Measurements from ENCODE around the gene PKNOX1.
"Not testable (repeated sequence)": the region's sequence is repeated elsewhere in the genome, so short reads cannot be mapped to it uniquely, and the experiment has no call there.

PKNOX1 gene

GRCh38 chr21:43021756-43022600 lies 47.6 kb downstream of the PKNOX1 start:
- no peak for DNase-seq

- DNase-seq: no peak
Measured at GRCh38 chr21:43023175-43023574, 48.8 kb downstream of the PKNOX1 start.

GRCh38 chr21:43024439-43025136 lies 50.2 kb downstream of the PKNOX1 start:
- no peak for DNase-seq

GRCh38 chr21:43025636-43026180 lies 51.3 kb downstream of the PKNOX1 start:
- DNase-seq: no peak

DNA sequence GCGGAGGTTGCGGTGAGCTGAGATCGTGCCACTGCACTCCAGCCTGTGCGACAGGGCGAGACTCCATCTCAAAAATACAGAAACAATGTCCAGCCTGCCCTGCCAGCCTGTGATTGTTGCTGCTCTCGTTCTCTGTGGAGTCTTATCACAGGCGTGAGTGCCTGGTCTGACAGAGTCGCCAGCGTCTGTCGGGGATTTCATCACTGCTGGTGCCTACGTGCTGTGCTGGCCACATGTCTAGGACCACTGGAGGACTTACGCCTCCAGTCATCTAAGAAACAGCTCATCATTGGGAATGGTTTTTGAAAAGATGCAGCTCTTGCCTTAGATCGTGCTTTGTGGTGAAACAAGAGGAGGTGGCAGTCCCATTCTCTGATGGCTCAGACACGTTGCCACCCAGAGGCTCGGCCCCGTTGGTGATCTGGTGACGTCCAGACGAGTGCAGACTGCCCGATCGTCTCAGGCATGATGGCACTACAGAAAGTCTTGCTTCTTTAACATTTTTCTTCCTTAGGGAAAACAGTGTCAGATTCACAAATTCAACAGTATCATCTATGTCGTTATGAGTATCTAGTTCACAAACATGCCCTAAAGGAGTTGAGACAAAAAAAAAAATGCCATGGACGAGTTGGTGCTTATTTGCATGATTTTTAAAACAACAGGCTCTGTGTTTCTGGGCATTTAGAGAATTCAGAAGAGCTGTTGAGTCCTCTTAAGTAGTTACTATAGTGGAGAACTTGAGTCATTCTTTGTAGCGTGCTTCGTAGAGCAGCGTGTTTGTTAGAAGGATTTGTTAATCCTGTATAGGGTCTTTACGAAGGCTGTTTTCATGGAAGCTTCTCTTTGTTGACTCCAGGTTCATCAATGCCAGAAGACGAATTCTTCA lies 53.7 kb downstream of the PKNOX1 start:
- DNase-seq: no peak

DNA sequence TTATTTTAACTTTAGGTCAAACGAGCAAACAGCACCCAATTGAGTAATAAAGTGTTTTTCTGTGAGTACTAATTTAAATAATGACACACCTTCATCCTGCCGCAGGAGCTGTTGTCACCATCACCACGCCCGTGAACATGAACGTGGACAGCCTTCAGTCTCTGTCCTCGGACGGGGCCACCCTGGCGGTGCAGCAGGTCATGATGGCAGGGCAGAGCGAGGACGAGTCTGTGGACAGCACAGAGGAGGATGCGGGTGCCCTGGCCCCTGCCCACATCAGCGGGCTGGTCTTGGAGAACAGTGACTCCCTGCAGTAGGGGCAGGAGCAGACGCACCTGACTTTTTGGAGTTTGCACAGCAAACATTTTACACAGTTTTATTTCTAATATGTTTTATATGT lies 55.4 kb downstream of the PKNOX1 start:
- DNase-seq: no peak

- no peak for DNase-seq
Measured at GRCh38 chr21:43031121-43031619, 56.8 kb downstream of the PKNOX1 start.

GRCh38 chr21:43034101-43034500 lies 59.7 kb downstream of the PKNOX1 start:
- no peak for DNase-seq

DNA sequence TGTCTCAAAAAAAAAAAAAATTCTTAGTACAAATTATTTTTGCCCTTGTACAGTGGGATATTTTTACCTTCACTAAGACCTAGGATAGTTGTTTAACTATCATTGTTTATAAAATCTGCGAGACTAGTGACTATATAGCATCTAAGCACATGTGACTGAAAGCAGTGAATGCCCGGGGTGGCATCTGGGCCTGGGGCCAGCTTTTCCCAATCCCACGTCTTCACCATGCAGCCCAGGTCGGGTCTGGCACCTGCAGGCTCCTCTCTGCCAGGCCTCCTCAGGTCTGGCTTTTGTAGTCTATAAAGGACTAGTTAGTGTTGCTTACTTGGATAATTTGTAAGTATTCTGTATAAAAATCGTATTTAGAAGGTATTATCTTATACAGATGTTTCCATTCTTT lies 60.5 kb downstream of the PKNOX1 start:
- no peak for DNase-seq

- not testable (repeated sequence) for DNase-seq
Measured at GRCh38 chr21:43036889-43037288, 62.5 kb downstream of the PKNOX1 start.

- not testable (repeated sequence) for DNase-seq
Measured at GRCh38 chr21:43037918-43038658, 63.7 kb downstream of the PKNOX1 start.

DNA sequence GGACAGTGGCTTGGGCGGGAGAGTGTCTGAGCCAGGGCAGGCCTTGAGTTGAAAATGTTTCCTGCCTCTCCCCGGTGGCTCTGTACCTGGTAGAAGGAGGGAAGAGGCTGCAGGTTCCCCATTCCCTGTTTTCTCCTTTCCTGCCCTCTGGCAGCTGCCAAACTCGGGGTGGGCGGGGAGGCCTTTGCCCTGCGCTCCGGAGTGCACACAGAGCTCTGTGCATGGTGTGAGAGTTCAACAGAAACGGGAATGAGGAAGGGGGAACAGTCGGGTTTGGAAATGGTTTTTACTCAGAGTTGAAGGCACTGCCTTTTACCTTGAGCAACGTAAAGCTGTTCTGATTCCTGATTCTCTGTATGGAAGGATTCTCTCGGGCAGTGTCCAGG lies 64.3 kb downstream of the PKNOX1 start:
- not testable (repeated sequence) for DNase-seq

DNA sequence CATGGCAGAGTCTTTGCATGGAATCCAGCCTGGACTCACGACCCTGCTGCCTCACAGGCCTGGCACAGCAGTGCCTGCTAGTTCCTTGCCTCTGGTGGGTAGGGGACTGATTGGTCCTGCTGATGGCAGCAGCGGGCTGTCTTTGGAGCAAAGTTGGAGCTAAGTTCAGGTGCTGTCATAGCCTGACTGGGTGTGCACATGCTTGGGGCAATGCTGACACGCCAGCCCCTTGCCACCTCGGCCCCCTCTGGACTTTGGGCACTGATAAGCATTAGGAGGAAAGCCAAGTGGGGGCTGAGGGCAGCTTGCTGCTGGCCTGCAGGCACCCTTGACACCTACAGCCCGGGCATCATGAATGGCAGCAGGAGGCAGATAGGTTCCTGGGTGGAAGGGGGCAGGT lies 67.8 kb downstream of the PKNOX1 start:
- DNase-seq: not testable (repeated sequence)

DNA sequence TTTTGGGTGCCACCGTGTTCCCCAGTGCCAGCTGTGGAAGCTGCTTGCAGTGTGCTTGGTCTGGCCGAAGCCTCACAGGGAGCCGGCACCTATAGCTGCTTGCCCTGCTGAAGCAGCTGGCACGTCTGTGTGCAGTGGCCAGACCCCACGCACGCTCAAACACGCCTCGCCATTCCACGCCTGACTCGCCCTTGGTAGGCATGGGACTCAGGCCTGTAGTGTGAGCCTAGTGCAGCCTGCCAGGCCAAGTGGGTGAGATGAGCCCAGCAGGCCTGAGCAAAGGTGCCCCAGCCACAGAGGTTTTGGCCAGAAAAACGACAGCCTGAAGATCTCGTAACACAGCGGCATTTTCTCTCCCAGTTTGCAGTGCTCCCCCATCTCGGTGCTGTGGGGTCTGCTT lies 68.9 kb downstream of the PKNOX1 start:
- DNase-seq: not testable (repeated sequence)

DNA sequence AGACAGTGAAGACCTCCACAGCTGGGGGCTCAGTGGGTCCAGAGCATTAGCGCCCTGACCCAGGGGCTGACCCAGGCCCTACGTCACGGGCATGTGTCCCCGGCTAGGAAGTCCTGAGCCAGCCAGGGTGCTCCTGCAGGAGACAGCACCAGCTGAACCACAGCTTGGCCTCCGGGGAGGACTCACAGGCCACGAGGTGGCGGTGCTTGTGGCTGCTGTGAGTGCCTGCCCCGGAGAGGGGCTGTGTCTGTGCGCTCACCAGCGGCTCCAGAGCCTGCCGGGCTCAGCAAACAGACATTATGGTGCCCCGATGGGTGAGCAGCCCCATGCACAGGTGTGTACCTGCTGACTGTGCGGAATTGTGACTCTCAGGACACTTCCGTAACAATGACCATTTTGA lies 70.2 kb downstream of the PKNOX1 start:
- DNase-seq: not testable (repeated sequence)

- not testable (repeated sequence) for DNase-seq
Measured at GRCh38 chr21:43045165-43045875, 71.0 kb downstream of the PKNOX1 start.

- not testable (repeated sequence) for DNase-seq
Measured at GRCh38 chr21:43045876-43046821, 71.8 kb downstream of the PKNOX1 start.

- DNase-seq: not testable (repeated sequence)
Measured at GRCh38 chr21:43053112-43053511, 78.8 kb downstream of the PKNOX1 start.

DNA sequence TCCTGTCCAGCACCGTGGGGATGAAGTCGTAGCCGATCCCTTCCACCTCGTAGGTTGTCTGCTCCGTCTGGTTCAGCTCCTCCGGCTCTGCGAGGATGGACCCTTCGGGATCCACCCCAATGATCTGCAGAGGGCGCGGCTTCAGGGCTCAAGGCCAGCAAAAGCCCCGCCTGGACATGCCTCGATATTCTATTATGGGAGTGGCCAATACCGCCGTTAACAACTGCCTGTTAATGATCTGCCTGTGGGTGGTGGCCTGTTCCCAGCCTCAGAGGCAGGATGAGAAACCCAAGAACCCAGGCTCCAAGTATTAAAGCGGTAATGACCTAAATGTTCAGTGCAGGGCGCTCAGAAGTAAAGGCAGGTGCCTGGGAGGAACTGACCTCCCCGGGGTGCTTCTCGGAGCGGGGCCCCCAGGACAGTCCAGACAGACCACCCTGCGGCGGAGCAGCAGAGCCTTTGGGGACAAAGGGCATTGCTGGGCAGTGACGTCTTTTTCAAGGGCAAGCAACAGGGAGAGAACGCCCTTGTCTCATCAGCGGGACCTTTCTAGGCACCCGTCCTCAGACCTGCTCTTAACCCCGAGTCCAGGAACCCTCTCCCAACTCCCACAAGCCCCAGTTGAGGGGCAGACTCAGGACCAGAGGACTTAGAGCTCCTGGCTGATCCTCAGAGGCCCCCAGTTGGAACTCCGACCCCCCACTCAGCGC lies 88.7 kb downstream of the PKNOX1 start:
- not testable (repeated sequence) for DNase-seq
